Ectodermal cell (in vitro differentiated cells): Measurements from ENCODE around the gene OR6J1.

Experiments
- H3K27ac ChIP-seq: 2 replicates; pipeline ENCODE4 v1.7.0; 2013; ENCODE audit warnings: mild to moderate bottlenecking, low read depth, low read length; ENCODE audit not compliant: insufficient read depth, poor library complexity, severe bottlenecking
- H3K27me3 ChIP-seq: 2 replicates; pipeline ENCODE4 v1.7.0; 2013; ENCODE audit warnings: mild to moderate bottlenecking, low read length; ENCODE audit not compliant: insufficient read depth, control insufficient read depth, poor library complexity, severe bottlenecking
- H3K36me3 ChIP-seq: one replicate; pipeline ENCODE4 v1.7.0; 2013; ENCODE audit warnings: low read length; ENCODE audit not compliant: control insufficient read depth, insufficient read depth
- H3K4me1 ChIP-seq: one replicate; pipeline ENCODE4 v1.7.0; 2013; ENCODE audit warnings: low read length; ENCODE audit not compliant: control insufficient read depth, insufficient read depth
- H3K4me3 ChIP-seq: 2 replicates; pipeline ENCODE4 v1.7.0; 2013; ENCODE audit warnings: low read depth, low read length, control low read depth; ENCODE audit not compliant: insufficient read depth
- H3K9me3 ChIP-seq: 2 replicates; pipeline ENCODE4 v1.7.0; 2013; ENCODE audit warnings: mild to moderate bottlenecking, low read length, moderate library complexity; ENCODE audit not compliant: control insufficient read depth
- WGBS, 2 experiments: methylation state at CpG; one replicate each; pipeline ENCODE4 v1.1.7; 2013; ENCODE audit warnings: missing lambda C conversion rate in 2 of 2; 5-methylcytosine and 5-hydroxymethylcytosine counted together

Gene OR6J1

DNA sequence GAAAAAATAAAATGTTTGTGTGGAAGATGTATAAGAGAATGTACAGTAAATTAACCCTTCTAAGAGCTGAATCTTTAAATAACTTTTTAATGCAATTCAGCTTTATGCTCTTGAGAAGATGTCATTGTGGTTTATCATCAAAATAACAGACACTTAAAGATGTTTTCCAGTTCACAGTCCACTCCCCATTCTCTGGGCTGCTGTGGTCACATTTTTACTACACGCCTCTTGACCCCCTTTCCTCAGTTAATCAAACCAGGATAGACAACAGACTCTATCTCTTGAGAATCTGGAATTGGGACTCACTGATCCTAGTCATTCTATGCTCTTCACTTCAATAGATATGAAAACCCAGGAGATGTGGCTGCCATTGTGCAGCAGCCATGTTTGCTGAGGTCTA lies 24.7 kb upstream of the OR6J1 start:
- no peak overlapping the region for H3K27ac ChIP-seq
- no peaks in the 10 kb centered on the region for H3K9me3 ChIP-seq
- H3K27me3 ChIP-seq = no peaks in the 10 kb centered on the region
- WGBS, 2 experiments = 88 to 97% methylated on average over 1 of the region's 1 CpG
- H3K4me3 ChIP-seq = no peak overlapping the region
- H3K36me3 ChIP-seq = no peaks in the 10 kb centered on the region
- no peaks in the 10 kb centered on the region for H3K4me1 ChIP-seq

DNA sequence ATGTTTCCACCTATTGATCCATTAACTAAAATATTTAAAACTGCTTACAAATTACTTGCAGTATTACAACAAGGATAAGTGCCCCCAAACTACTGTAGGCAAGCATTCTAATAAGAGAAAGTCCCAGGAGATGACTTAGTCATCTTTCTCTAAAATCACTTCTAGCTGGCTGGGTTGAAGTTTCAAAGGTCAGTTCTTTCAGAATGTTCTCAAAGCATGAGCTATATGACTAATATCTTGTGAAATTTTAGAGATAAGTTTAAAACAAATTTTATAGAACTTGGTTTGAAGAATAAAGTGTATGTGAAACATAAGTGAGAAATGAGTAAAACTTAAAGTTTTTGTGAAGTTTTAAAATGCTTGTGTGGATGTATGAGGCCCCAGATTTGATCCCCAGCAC lies 24.3 kb upstream of the OR6J1 start:
- no peaks in the 10 kb centered on the region for H3K4me1 ChIP-seq
- no peaks in the 10 kb centered on the region for H3K36me3 ChIP-seq
- H3K4me3 ChIP-seq = no peak overlapping the region
- no peaks in the 10 kb centered on the region for H3K27me3 ChIP-seq
- H3K27ac ChIP-seq = no peak overlapping the region
- no peaks in the 10 kb centered on the region for H3K9me3 ChIP-seq

DNA sequence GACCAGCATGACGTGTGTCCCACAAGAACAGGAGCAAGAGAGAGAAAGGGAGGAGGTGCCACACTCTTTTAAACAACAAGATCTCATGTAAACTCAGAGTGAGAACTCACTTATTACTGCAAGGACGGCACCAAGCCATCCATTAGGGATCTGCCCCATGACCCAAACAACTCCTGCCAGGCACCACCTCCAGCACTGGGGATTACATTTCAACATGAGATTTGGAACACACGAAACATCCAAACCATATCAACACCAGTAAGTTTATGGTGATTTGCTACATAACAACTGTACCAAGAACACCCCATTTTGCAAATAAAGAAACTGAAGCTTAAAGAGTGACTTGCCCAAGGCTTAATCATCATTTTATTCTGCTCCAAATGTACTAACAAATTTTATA lies 23.7 kb upstream of the OR6J1 start:
- WGBS, 2 experiments = 82 to 88% methylated on average over 3 of the region's 3 CpGs
- no peak overlapping the region for H3K4me3 ChIP-seq
- H3K36me3 ChIP-seq = no peaks in the 10 kb centered on the region
- H3K27ac ChIP-seq = no peak overlapping the region
- no peaks in the 10 kb centered on the region for H3K9me3 ChIP-seq
- H3K4me1 ChIP-seq = no peaks in the 10 kb centered on the region
- H3K27me3 ChIP-seq = no peaks in the 10 kb centered on the region

DNA sequence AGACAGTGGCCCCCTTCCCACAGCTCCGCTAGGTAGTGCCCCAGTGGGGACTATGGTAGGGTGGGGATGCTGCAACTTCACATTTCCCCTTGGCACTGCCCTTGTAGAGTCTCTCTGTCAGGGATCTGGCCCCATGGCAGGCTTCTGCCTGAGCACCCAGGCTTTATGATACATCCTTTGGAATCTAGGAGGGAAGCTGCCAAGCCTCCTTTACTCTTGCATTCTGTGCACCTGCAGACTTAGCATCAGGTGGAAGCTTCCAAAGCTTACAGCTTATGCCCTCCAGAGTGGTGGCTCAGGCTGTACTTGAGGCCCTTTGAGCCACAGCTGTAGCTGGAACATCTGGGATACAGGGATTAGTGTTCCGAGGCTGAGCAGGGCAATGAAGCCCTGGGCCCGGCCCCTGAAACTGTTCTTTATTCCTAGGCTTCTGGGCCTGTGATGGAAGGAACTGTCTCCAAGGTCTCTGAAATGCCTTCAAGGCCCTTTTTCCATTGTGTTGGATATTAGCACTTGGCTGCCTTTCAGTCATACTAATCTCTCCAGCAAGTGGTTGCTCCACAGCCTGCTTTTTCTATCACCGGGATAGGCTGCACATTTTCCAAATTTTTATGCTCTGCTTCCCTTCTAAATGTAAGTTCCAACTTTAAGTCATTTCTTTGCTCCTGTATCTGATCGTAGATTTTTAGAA lies 22.2 kb upstream of the OR6J1 start:
- Histone ChIP-seq H3K4me3 (no peak overlapping the region), H3K9me3 (no peaks in the 10 kb centered on the region), H3K27me3 (no peaks in the 10 kb centered on the region), H3K27ac (no peak overlapping the region), H3K36me3 (no peaks in the 10 kb centered on the region), H3K4me1 (no peaks in the 10 kb centered on the region)
- 90 to 95% methylated on average over 5 of the region's 5 CpGs for WGBS, 2 experiments

DNA sequence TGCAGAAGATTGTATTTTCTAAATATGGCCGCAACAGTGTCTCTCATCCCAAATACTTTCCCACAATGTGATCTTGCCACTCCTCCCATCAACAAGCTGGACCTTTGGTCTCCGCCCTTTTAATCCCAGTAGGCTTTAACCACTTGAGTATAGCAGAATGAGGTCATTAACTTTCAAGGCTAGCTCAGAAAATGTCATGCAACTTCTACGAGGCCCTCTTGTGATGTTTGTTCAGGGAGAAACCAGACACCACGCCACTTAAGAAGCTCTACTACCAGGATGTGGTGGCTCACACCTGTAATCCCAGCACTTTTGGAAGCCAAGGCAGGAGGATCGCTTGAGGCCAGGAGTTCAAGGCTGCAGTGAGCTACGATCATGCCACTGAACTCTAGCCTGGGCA lies 20.1 kb upstream of the OR6J1 start:
- Histone ChIP-seq H3K36me3 (no peaks in the 10 kb centered on the region), H3K4me1 (no peaks in the 10 kb centered on the region), H3K4me3 (no peak overlapping the region), H3K27me3 (no peaks in the 10 kb centered on the region), H3K9me3 (no peaks in the 10 kb centered on the region), H3K27ac (no peak overlapping the region)
- WGBS, 2 experiments = 90 to 91% methylated on average over 6 of the region's 6 CpGs

DNA sequence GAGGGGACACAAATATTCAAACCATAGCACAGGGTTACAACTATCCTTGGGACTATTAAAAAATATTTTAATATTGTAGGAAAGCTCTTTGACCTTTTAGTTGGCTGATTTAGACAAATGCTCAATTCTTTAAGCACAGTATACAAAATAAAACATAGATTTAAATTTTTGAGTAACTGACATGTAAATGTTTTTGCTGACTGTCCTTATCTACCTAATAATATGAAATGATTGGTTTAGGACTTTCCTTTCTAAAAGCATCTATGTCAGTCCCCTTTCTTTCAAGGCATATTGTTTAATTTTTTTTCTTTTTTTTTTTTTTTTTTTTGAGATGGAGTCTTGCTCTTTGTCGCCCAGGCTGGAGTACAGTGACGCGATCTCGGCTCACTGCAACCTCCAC lies 16.5 kb upstream of the OR6J1 start:
- H3K9me3 ChIP-seq = no peaks in the 10 kb centered on the region
- no peaks in the 10 kb centered on the region for H3K27me3 ChIP-seq
- peaks cover 5% of the 10 kb centered on the region for H3K4me1 ChIP-seq
- H3K36me3 ChIP-seq = no peaks in the 10 kb centered on the region
- 88 to 98% methylated on average over 4 of the region's 4 CpGs for WGBS, 2 experiments
- no peak overlapping the region for H3K4me3 ChIP-seq
- H3K27ac ChIP-seq = no peak overlapping the region

DNA sequence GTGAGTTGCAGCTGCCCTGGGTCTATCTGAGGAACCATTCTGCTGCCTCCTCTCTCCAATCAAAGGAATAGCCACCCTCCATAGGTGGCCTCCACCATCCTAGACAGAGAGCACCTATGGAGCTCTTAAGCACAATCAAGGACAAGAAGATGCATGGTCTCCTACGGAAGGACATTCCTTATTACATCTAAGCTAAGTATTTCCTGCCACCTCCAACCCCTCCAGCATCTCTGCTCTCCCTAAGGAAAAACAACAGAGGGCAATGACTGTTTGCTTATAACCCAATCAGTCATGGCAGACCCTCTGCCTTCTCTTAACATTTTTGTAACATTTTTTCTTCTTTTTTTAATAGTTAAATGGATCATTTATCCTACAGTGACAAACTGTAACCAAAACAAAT lies 14.8 kb upstream of the OR6J1 start:
- H3K9me3 ChIP-seq = no peaks in the 10 kb centered on the region

DNA sequence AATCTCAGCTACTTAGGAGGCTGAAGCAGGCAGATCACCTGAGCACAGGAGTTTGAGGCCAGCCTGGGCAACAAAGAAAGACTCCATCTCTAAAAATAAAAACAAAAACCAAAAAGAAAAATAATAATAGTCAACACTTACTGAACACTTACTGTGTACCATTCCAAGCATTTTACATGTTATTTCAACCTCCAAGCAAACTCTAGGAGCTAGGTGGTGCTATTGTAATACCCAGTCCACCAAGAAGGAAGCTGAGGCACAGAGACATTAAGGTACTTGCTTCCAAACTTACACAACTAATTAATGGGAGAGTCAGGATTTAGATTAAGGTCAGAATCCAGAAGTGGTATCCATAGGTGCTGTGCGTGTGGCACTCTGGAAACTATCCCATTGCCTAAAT lies 13.7 kb upstream of the OR6J1 start:
- peaks cover 5% of the 10 kb centered on the region for H3K4me1 ChIP-seq
- H3K4me3 ChIP-seq = no peak overlapping the region
- H3K36me3 ChIP-seq = no peaks in the 10 kb centered on the region
- no peak overlapping the region for H3K27ac ChIP-seq
- no peaks in the 10 kb centered on the region for H3K27me3 ChIP-seq
- 84 to 88% methylated on average over 1 of the region's 1 CpG for WGBS, 2 experiments
- H3K9me3 ChIP-seq = no peaks in the 10 kb centered on the region

More for the DNA sequence above, 14.8 kb upstream of the OR6J1 start:
- Histone ChIP-seq H3K27me3 (no peaks in the 10 kb centered on the region), H3K4me1 (peaks cover 5% of the 10 kb centered on the region), H3K4me3 (no peak overlapping the region), H3K36me3 (no peaks in the 10 kb centered on the region), H3K27ac (no peak overlapping the region)
- 82 to 88% methylated on average over 1 of the region's 1 CpG for WGBS, 2 experiments

DNA sequence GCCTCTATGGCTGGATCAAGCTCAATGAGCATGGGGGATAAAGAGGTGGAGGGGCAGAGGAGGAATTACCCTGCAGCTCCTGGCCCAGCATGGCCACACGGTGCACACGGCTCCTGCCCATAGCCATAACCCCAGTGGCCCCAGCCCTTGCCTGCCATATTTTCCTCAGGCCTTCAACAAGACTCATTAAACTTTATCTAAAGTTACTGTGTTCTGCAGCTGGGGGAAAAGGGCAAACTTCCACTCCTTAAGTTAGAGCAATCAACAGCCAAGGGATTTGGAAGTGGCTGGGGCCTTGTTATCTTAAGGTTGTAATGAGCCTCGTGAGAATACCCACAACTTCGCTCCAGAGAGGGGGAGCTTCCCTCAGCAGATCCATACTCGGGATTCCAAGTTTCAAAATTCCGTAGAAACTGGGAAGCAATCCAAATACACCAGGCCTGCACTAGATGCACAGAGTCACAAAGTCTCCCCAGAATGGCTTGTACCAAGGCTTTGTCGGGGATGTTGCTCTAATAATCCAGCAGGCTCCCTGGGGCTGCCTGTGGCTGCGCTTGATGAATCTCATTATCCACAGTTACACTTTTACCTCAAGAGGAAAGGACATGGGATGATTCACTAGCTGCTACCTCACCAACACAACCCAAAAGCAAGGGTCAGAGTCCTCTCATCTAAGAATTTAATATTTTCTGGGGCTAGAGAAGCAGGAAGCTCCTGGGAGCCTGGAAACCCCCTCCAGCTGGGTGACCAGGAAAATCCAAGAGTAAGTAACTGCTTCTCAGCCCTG lies 13.0 kb upstream of the OR6J1 start:
- Histone ChIP-seq H3K9me3 (no peaks in the 10 kb centered on the region), H3K27ac (no peak overlapping the region), H3K27me3 (no peaks in the 10 kb centered on the region), H3K36me3 (no peaks in the 10 kb centered on the region), H3K4me3 (no peak overlapping the region), H3K4me1 (peaks cover 5% of the 10 kb centered on the region)
- 85 to 89% methylated on average over 8 of the region's 8 CpGs for WGBS, 2 experiments

DNA sequence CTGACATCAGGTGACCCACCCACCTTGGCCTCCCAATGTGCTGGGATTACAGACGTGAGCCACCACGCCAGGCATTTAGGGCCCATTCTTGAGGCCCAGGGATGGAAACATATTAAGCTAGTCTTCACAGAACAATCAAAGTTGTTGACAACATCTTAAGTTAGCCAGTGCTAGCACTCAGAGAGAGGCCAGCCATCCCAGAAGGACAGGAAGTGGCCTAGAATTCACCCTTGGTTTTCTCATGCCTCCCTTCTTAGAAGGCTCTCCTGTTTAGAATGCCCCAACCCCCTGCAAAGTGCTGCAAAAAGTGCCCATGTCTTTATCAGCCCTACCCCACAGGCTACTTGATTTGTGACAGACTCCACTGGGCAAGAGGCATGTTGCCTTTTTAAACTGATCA lies 12.1 kb upstream of the OR6J1 start:
- H3K36me3 ChIP-seq = no peaks in the 10 kb centered on the region
- H3K9me3 ChIP-seq = no peaks in the 10 kb centered on the region
- 90 to 94% methylated on average over 2 of the region's 2 CpGs for WGBS, 2 experiments
- H3K27me3 ChIP-seq = no peaks in the 10 kb centered on the region
- peaks cover 5% of the 10 kb centered on the region for H3K4me1 ChIP-seq
- no peak overlapping the region for H3K4me3 ChIP-seq
- H3K27ac ChIP-seq = no peak overlapping the region
